ENCODE results near the gene NPM3. TPM values are rescaled to one million over a fixed set of nuclear protein-coding genes. Genes with fewer than 3 reads are reported as not detected.

The NPM3 gene
- total RNA-seq, 2 experiments from 2014 or later = 29.2 to 30.5 TPM

GRCh38 chr10:101785801-101786200 lies 2.6 kb upstream of the NPM3 start:
- Mint-ChIP-seq H3K9me3 (no peaks in the 10 kb centered on the region), H3K4me1 (peaks cover 29% of the 10 kb centered on the region), H3K27me3 (no peaks in the 10 kb centered on the region), H3K27ac (no peak overlapping the region), H3K4me3 (no peak overlapping the region), H3K36me3 (peaks cover 17% of the 10 kb centered on the region)
- POLR2A ChIA-PET = interaction anchor here (1.6 kb wide), 1 partner anchor 32 kb away, joined by 6 read pairs; the partner anchor contains the start of gene OGA
- ATAC-seq (ENCODE audit: low read depth) = no peak
- no peak for DNase-seq

DNA sequence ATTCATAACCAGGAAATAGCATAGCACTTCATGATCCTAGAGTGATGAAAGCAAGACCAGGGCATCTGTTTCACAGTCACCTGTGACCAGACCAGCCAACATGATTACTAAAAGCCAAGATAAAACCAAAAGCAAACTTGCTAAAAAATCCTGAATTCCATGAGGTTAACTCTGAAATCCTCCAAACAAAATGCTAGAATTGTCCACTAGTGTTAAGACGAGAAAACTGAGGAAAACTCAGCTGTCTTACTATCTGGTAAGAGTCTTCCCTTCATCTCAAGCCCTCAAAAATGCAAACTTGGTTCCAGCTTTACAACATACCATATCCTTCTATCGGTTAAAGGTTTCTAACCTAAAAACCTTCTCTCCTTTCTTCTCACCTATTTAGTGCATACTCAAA lies 1.3 kb upstream of the NPM3 start:
- H3K9me3 Mint-ChIP-seq = no peaks in the 10 kb centered on the region
- peak overlapping the region; percentile 97 for H3K27ac Mint-ChIP-seq
- no peaks in the 10 kb centered on the region for H3K27me3 Mint-ChIP-seq
- H3K36me3 Mint-ChIP-seq = peaks cover 17% of the 10 kb centered on the region
- POLR2A ChIA-PET = interaction anchor here (0.6 to 2.6 kb wide), 3 partner anchors 30 to 236 kb away, joined by 3 to 22 read pairs (median 6); partner anchors contain the start of gene OGA
- H3K4me1 Mint-ChIP-seq = peaks cover 33% of the 10 kb centered on the region
- ATAC-seq (ENCODE audit: low read depth) (no peak), DNase-seq (no peak)
- peak overlapping the region; percentile 99 for H3K4me3 Mint-ChIP-seq

DNA sequence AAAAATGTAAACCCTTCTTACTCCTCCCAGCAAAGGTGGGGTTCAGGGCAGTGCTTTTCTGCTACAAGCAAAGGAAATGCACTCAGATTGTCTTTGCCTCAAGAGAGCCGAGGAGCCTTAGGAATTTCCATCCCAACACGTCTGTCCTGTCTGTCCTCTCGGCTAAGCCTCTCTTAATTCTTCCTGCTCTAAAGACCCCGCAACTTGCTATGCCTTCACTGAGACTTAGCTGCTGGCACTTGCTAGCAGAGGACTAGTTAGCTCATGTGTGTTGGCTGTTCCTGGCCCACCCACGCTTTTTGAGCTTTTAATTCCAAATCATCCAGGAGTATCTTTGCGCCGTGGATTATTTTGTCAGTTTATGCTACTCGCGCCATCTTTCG lies 481 bp upstream of the NPM3 start:
- POLR2A ChIA-PET = interaction anchor here (0.6 to 2.6 kb wide), 6 partner anchors 29 to 237 kb away, joined by 3 to 22 read pairs (median 5); partner anchors contain the start of gene OGA
- no peaks in the 10 kb centered on the region for H3K9me3 Mint-ChIP-seq
- ATAC-seq (ENCODE audit: low read depth) (no peak), DNase-seq (no peak)
- H3K4me1 Mint-ChIP-seq = peaks cover 38% of the 10 kb centered on the region
- peak overlapping the region; percentile 99 for H3K4me3 Mint-ChIP-seq
- H3K27ac Mint-ChIP-seq = peak overlapping the region; percentile 97
- peaks cover 7% of the 10 kb centered on the region for H3K27me3 Mint-ChIP-seq
- peaks cover 17% of the 10 kb centered on the region for H3K36me3 Mint-ChIP-seq

DNA sequence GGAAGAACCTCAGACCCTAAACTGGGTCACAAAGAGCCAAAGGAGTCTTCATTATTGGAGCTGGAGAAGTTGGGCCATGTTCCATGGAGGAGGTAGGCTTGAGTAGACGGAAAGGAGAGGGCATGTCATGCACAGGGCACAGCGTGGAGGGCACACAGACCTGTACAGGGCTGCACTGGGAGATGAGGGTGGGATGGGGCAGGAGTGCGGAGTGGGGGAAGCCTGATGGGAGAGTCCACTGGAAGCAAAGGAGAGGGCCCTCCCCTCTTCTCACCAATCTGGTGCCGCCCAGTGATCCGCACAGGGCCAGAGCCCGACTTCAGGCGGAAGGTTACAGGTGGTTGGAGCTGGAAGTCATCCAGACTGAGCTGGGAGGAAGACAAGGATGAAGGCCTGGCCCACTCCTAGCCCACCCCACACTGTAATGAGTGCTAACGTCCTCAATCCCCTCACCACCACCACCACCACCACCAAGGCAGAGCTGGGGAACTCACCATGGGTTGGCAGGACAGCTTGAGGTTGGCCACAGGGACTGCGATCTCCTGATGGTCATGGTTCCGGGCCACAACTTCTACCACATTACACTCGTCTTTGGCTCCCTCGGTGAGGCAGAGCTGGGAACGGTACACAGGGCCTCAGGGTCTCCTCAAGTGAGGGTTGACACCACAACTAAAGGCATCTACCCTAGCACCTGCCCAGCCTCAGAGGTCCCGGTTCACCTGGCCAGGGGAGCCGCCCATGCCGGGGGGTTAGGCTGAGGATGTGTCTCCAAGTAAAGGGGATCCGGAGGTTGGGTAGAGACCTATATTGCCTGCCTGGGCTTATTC lies 1.0 kb downstream of the NPM3 start:
- peaks cover 17% of the 10 kb centered on the region for H3K27me3 Mint-ChIP-seq
- H3K27ac Mint-ChIP-seq = peak overlapping the region; percentile 97
- ATAC-seq (ENCODE audit: low read depth) = no peak
- no peak for DNase-seq
- H3K9me3 Mint-ChIP-seq = no peaks in the 10 kb centered on the region
- H3K4me1 Mint-ChIP-seq = peaks cover 39% of the 10 kb centered on the region
- POLR2A ChIA-PET = interaction anchor here (1.3 to 2.6 kb wide), 2 partner anchors 36 to 179 kb away, joined by 5 to 22 read pairs; partner anchors contain the start of gene OGA
- H3K36me3 Mint-ChIP-seq = peaks cover 11% of the 10 kb centered on the region
- H3K4me3 Mint-ChIP-seq = peak overlapping the region; percentile 99

DNA sequence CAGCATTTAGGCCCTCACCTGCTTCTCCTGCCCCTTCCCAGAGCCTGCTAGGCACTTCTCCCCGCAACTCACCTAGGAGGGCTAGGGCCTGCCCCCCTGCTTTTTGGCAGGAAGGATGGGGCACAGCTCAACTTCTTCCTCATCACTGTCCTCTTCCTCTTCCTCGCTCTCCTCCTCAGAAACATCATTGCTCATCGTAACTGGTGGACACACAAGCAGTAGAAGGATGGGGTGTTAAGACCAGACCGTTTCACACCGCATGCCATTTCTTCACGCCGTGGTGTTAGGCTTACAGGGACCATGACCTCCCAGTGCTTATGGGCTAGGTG lies 1.6 kb downstream of the NPM3 start:
- no peak for DNase-seq
- peaks cover 40% of the 10 kb centered on the region for H3K4me1 Mint-ChIP-seq
- ATAC-seq (ENCODE audit: low read depth) = no peak

DNA sequence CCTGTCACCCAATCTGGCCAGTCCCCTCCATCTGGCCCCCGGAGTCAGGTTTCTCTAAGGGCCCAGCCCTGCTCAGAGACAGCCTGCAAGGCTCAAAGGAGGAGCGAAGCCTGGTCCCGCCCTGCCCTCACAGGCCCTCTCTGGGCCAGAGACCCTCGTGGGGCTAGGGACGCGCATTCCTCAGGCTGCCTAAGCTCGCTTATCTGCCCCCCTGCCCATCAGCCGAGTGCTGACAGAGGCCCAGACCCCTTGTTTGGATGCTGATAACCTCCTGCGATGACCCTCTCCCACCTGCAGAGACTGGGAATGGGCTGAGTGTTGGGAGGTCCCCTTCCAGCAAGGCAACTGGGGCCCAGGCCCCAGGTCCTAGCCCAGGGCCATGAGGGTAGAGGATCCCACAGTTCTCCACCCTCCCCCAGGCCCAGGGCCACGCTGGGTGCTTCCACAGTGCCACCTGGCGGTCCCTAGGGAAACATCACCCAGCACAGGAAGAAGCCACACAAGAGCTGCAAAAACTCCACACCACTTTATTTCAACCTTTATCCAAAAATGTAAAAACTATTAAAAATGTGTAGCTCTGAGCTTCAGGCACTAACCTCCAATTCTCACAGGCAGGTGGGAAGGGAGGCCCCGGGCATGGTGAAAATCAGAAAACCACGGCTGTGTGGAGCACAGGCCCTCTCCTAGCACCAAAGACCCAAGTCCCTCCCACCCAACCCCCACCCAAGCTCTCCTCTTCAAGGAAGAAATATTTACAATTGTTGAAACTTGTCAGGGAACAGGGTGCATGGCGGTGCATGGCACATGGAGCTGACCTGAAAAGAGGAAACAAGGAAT lies 2.2 kb downstream of the NPM3 start:
- POLR2A ChIA-PET = interaction anchor here (0.6 to 1.3 kb wide), 4 partner anchors 9 to 178 kb away, joined by 3 to 5 read pairs (median 3); no protein-coding TSS in a partner anchor
- peak; percentile 81 for DNase-seq
- Mint-ChIP-seq H3K27me3 (peaks cover 24% of the 10 kb centered on the region), H3K9me3 (no peaks in the 10 kb centered on the region), H3K36me3 (peaks cover 9% of the 10 kb centered on the region), H3K4me1 (peaks cover 40% of the 10 kb centered on the region), H3K27ac (no peak overlapping the region), H3K4me3 (peak overlapping the region; percentile 99)
- peak; percentile 41 for ATAC-seq (ENCODE audit: low read depth)

More for the DNA sequence above, 1.6 kb downstream of the NPM3 start:
- peaks cover 10% of the 10 kb centered on the region for H3K36me3 Mint-ChIP-seq
- peak overlapping the region; percentile 99 for H3K4me3 Mint-ChIP-seq
- H3K27me3 Mint-ChIP-seq = peaks cover 23% of the 10 kb centered on the region
- POLR2A ChIA-PET = interaction anchor here (1.0 to 1.3 kb wide), 2 partner anchors 14 to 179 kb away, joined by 3 to 5 read pairs; no protein-coding TSS in a partner anchor
- no peaks in the 10 kb centered on the region for H3K9me3 Mint-ChIP-seq
- H3K27ac Mint-ChIP-seq = no peak overlapping the region

- H3K36me3 Mint-ChIP-seq = peaks cover 8% of the 10 kb centered on the region
- POLR2A ChIA-PET = interaction anchor here (0.6 to 1.1 kb wide), 2 partner anchors 9 to 36 kb away, joined by 3 read pairs; no protein-coding TSS in a partner anchor
- ATAC-seq (ENCODE audit: low read depth) (no peak), DNase-seq (no peak)
- H3K9me3 Mint-ChIP-seq = no peaks in the 10 kb centered on the region
- no peak overlapping the region for H3K27ac Mint-ChIP-seq
- H3K4me1 Mint-ChIP-seq = peaks cover 38% of the 10 kb centered on the region
- peak overlapping the region; percentile 60 for H3K4me3 Mint-ChIP-seq
- peaks cover 26% of the 10 kb centered on the region for H3K27me3 Mint-ChIP-seq
These were observed 2.9 kb downstream of the NPM3 start for GRCh38 chr10:101780187-101780817.

- peaks cover 6% of the 10 kb centered on the region for H3K36me3 Mint-ChIP-seq
- H3K27ac Mint-ChIP-seq = no peak overlapping the region
- no peaks in the 10 kb centered on the region for H3K9me3 Mint-ChIP-seq
- POLR2A ChIA-PET = no interaction called here
- DNase-seq (peak; percentile 92), ATAC-seq (ENCODE audit: low read depth) (peak; percentile 66)
- peak overlapping the region; percentile 60 for H3K4me3 Mint-ChIP-seq
- H3K27me3 Mint-ChIP-seq = peaks cover 32% of the 10 kb centered on the region
- H3K4me1 Mint-ChIP-seq = peaks cover 35% of the 10 kb centered on the region
These were observed 3.6 kb downstream of the NPM3 start for GRCh38 chr10:101779544-101780186.

GRCh38 chr10:101778781-101779543 lies 4.3 kb downstream of the NPM3 start:
- no peak overlapping the region for H3K27ac Mint-ChIP-seq
- H3K36me3 Mint-ChIP-seq = peaks cover 6% of the 10 kb centered on the region
- H3K4me1 Mint-ChIP-seq = peaks cover 30% of the 10 kb centered on the region
- H3K27me3 Mint-ChIP-seq = peaks cover 39% of the 10 kb centered on the region
- ATAC-seq (ENCODE audit: low read depth) (no peak), DNase-seq (peak; percentile 59)
- no peaks in the 10 kb centered on the region for H3K9me3 Mint-ChIP-seq
- POLR2A ChIA-PET = no interaction called here
- peak overlapping the region; percentile 60 for H3K4me3 Mint-ChIP-seq

GRCh38 chr10:101778151-101778780 lies 5.0 kb downstream of the NPM3 start:
- peaks cover 6% of the 10 kb centered on the region for H3K36me3 Mint-ChIP-seq
- H3K4me1 Mint-ChIP-seq = peaks cover 28% of the 10 kb centered on the region
- H3K9me3 Mint-ChIP-seq = no peaks in the 10 kb centered on the region
- no peak for DNase-seq
- POLR2A ChIA-PET = no interaction called here
- H3K4me3 Mint-ChIP-seq = no peak overlapping the region
- no peak for ATAC-seq (ENCODE audit: low read depth)
- peaks cover 46% of the 10 kb centered on the region for H3K27me3 Mint-ChIP-seq
- no peak overlapping the region for H3K27ac Mint-ChIP-seq

DNA sequence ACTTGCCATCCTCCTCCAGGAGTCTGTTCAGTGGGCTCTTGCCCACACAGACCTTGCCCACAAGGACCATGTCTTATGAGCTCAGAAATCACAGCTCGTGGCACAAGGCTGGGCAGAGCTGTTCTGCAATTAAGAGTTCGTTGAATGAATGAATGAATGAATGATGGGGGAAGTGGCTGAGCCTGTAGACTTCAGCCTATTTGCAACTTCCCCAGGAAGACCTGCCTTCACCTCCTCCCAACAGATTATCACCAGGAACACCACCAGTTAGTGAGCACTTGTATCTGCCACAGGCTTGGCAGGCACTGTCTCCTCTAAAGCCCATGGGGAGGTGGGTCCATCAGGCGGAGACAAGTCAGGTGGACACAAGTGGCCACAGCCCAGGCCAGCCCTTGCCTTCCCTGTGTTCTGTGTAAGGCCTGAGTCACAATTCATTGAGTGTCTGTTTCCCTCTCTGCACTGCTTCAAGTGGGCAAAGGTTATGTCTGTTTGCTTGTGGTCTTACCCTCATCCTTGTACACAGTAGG lies 5.6 kb downstream of the NPM3 start:
- no peak for ATAC-seq (ENCODE audit: low read depth)
- peaks cover 52% of the 10 kb centered on the region for H3K27me3 Mint-ChIP-seq
- DNase-seq = no peak
- H3K4me3 Mint-ChIP-seq = no peak overlapping the region
- H3K27ac Mint-ChIP-seq = no peak overlapping the region
- peaks cover 4% of the 10 kb centered on the region for H3K36me3 Mint-ChIP-seq
- POLR2A ChIA-PET = no interaction called here
- H3K4me1 Mint-ChIP-seq = peaks cover 26% of the 10 kb centered on the region
- H3K9me3 Mint-ChIP-seq = no peaks in the 10 kb centered on the region
